DMS 273 (cell line): ENCODE results near the gene PCSK6.

Experiments used
- DNase-seq: peaks from one replicate; lab custom pipeline; 2025; ENCODE audit not compliant: unreplicated experiment; lab: John Stamatoyannopoulos, UW

PCSK6 gene

GRCh38 chr15:101523560-101523940 is 34.0 kb upstream of the PCSK6 start:
- no peak for DNase-seq

GRCh38 chr15:101522621-101523559 is 33.4 kb upstream of the PCSK6 start:
- no peak for DNase-seq

GRCh38 chr15:101522091-101522490 is 32.6 kb upstream of the PCSK6 start:
- DNase-seq = no peak

GRCh38 chr15:101521591-101521990 is 32.1 kb upstream of the PCSK6 start:
- DNase-seq = no peak

- DNase-seq = no peak
Observed at GRCh38 chr15:101521069-101521468, 31.6 kb upstream of the PCSK6 start.

- no peak for DNase-seq
Observed at GRCh38 chr15:101520395-101520794, 30.9 kb upstream of the PCSK6 start.

GRCh38 chr15:101517504-101517903 is 28.0 kb upstream of the PCSK6 start:
- DNase-seq = no peak

GRCh38 chr15:101514318-101514717 is 24.8 kb upstream of the PCSK6 start:
- DNase-seq = no peak

GRCh38 chr15:101511717-101512116 is 22.2 kb upstream of the PCSK6 start:
- no peak for DNase-seq

GRCh38 chr15:101510212-101511197 is 21.0 kb upstream of the PCSK6 start:
- no peak for DNase-seq

- DNase-seq = no peak
Observed at GRCh38 chr15:101509279-101509678, 19.8 kb upstream of the PCSK6 start.

GRCh38 chr15:101506491-101506890 is 17.0 kb upstream of the PCSK6 start:
- no peak for DNase-seq

GRCh38 chr15:101505610-101506337 is 16.3 kb upstream of the PCSK6 start:
- DNase-seq = no peak

- DNase-seq = no peak
Observed at GRCh38 chr15:101504866-101505609, 15.5 kb upstream of the PCSK6 start.

- DNase-seq = no peak
Observed at GRCh38 chr15:101504373-101504772, 14.9 kb upstream of the PCSK6 start.

- no peak for DNase-seq
Observed at GRCh38 chr15:101503296-101503599, 13.7 kb upstream of the PCSK6 start.

- no peak for DNase-seq
Observed at GRCh38 chr15:101502572-101503295, 13.2 kb upstream of the PCSK6 start.

- DNase-seq = peak; percentile 78
Observed at GRCh38 chr15:101501703-101502373, 12.3 kb upstream of the PCSK6 start.

GRCh38 chr15:101500865-101501551 is 11.5 kb upstream of the PCSK6 start:
- no peak for DNase-seq
